ENCODE results near the gene AFAP1L1.

- TF ChIP-seq CTCF (IDR thresholded peaks at IDR 0.05) (no peak), ZFX (IDR thresholded peaks at IDR 0.05; ENCODE audit: borderline replicate concordance) (no peak)
These were observed 114.5 kb downstream of the AFAP1L1 start for GRCh38 chr5:149386166-149386565.
